ENCODE results near the gene HTR3C.
"Not testable (repeated sequence)": the region's sequence is repeated elsewhere in the genome, so short reads cannot be mapped to it uniquely, and the experiment has no call there.

HTR3C gene

DNA sequence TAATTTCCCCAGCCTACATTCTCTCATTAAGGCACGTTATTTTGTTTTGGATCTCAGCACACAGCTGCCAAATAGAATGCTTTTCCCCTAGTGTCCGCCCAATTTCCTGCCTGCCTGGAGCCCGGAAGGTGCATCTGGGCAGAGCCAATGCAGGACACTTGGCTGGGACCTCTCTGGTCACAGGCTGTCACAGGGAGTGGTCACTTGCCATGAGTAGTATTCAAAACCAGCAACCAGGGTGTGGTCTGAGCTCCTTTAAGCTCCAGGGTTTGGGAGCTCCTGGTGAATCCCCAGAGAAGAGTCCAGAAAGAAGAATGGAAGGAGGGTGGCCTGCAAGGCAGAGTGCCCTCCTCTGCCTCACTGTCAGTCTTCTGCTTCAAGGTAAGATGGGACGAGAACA is at the start of gene HTR3C:
HTR3C (plus strand) TSS at position 281 of the 400 bp plus-strand sequence; CDS start at position 315, 34 bp downstream.
- DNase-seq (ENCODE audit: low read depth in 2 of 3, low spot score in 1 of 3) = no peak

DNA sequence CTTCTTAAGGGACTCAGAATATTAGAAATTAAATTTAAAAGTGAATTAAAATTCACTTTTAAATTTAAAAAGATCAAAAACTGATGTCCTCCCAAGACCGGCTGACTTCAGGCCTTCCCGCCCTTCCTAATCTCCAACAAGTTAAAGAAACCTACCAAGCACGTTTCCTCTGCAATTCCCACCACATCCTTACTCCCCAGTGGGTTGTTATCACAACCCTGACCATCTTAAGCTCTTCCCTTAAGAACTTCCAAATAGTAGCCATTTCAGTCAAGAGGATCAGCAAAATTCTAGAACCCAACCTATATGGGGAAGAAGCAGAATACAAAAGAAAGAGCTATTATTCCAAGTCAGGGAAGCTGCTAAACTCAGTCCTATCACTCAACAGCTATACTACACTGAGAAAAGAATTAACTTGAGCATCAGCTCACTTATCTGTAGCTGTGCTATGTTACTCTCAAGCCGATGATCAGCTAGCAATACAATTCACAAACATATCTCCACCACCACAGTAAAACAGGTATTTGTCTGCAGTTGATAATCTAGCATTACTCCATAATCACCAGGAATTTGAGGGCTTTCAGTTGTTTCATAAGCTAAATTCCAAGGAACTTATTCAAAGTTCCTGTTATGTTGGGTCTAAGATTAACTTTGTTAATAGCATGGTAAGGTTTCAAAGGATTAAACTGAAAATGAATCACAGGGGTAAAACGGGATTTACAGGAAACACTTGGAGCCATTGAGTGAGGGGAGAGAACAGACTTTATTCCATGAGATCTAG is 49.5 kb upstream of the HTR3C start:
- no peak for DNase-seq (ENCODE audit: low read depth in 2 of 3, low spot score in 1 of 3)

- no peak for DNase-seq (ENCODE audit: low read depth in 2 of 3, low spot score in 1 of 3)
These were observed 48.4 kb upstream of the HTR3C start for GRCh38 chr3:184004476-184004875.

GRCh38 chr3:184005941-184006507 is 46.8 kb upstream of the HTR3C start:
- DNase-seq (ENCODE audit: low read depth in 2 of 3, low spot score in 1 of 3) = no peak

GRCh38 chr3:184007143-184007813 is 45.6 kb upstream of the HTR3C start:
- not testable (repeated sequence) for DNase-seq (ENCODE audit: low read depth in 2 of 3, low spot score in 1 of 3)

DNA sequence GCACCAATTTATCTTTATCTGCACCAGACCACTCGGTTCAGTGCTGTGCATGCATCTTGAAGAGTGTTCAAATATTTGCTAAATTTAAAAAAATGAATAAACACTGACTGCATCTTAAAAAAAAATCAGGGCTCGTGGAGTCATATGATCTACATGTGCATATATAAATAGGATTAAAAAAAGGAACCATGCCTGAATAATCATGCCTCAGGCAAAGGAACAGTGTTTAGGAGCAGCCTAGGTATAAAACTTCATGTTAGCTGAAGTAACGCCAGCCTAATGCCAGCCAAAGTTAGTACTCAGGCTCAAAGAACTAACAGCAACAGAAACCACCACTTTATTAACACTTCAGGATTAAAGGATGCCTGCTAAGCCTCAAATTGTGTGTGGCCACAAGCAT is 44.7 kb upstream of the HTR3C start:
- no peak for DNase-seq (ENCODE audit: low read depth in 2 of 3, low spot score in 1 of 3)

DNA sequence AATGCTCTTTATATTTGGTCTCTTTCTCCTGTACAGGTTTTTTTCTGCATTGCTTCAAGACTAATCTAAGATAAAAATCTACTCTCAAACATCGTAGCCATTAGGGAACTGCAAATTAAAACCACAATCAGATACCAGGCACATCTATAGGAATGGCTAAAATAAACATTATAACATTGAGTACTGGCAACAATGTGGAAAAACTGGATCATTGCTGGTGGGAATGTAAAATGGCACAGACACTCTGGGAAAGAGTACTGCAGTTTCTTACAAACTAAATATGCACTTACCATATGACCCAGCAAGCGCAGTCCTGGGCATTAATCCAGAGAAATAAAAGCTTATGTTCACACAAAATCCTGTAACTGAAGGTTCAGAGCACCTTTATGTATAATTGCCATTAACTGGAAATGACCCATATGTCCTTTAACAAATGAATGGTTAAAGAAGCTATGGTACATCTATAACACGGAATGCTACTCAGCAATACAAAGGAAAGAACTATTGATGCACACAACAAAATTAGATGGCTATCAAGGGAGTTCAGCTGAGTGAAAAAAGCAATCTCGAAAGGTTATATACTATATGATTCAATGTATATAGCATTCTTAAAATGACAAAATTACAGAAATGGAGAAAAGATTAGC is 41.5 kb upstream of the HTR3C start:
- no peak for DNase-seq (ENCODE audit: low read depth in 2 of 3, low spot score in 1 of 3)

DNA sequence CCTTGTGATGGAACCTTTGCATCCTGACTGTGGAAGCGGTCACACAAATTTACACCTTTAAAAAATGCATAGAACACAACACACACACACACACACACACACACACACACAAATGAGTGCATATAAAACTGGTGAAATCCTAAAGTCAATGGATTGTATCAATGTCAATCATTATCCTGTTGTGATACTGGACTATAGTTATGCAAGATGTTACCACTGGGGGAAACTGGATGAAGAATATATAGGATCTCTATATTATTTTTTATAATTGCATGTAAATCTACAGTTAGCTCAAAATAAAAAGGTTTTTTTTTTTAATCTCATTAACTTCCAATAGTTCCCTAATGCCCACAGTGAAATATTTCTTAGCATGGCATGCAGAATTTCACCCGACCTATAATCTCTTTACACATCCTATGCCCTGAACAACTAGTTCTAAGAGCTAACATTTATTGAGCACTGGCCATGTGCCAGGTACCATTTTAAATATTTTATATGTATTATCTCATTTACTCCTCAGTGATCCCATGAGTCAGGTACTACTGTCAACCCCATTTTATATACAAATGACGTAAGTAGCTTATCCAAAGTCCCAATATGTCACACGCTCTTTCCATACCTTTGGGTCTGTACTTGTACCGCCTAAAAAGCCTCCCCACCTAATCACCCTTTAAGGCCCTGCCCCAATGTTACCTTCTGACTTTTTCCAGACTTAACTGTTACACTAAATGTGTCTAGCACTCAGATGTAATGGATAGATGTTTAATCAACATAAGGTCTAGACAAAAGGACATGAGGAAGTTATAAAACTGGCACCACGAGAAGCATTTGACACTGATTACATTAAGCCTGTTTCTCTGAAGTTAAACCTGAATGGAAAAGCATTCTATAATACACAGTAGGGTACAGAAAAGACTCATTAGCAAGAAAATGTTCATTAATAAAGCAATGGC is 40.6 kb upstream of the HTR3C start:
- no peak for DNase-seq (ENCODE audit: low read depth in 2 of 3, low spot score in 1 of 3)

DNA sequence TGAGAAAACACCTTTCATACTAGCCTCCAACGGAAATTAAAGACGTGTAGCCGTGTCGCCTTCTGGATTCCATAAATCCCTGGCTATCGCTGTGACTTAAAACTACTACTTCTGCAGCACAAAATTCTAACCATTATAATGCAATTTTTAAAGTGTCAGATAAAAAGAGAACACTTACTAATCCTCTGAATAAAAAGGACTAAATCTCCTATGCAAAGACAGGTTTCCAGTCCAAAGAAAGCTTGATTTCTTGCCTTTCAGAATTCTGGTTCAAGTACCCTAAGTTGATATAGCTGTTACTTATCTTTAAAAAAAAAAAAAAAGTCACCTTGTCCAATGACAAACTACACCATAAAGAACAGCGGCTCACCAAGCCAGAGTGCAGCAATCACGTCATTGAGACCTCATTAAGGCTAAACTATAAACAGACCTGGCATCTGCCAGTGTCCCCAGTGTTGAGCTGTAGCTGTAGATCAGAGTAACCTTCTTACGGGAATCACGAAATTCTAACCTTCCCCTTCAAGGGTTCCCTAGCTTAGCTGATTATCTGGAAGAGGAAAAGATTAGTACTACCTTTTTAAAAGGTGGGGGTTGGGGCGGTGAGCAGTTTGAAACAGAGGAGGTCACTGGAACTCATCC is 37.3 kb upstream of the HTR3C start:
- DNase-seq (ENCODE audit: low read depth in 2 of 3, low spot score in 1 of 3) = no peak

GRCh38 chr3:184016169-184016570 is 36.7 kb upstream of the HTR3C start:
- no peak for DNase-seq (ENCODE audit: low read depth in 2 of 3, low spot score in 1 of 3)

DNA sequence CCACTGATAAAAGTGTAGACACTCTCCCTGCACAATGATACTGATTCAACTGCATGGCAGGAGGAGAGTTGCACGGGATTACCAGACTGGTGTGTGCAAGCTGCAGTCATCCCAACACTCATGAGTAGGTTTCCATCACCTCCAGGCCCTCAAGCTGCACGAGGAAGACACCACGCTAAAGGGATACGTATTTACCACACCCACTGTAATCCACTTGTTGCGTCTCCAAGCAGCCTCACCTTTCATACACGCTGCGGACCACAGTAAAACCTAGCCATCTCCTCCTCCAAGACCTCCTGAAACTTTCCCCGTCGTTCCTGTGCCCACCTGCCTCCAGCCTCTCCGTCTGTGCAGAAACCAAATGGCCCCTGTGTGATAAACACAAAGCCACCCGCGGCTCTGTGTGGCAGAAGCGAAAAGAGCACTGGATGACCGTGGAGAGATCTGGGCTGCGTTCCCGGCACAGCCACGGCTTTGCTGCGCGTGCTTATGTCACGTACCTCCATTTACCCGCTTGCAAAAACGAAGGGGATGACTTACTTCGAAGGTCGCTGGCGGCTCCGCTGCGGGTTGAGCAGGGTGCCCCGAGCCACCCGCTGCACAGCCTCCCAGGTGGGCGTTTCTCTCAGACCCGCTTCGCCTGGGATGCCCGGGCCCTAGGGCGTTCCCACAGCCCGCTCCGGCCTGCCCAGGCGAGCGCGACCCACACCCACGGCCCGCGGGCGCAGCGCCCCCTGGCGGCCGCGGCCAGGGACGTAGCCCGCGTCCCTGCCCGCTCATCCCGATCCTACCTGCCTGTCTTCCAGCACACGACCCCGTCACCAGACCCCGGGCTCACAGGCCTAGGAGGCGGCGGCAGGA is 35.8 kb upstream of the HTR3C start:
- peak; percentile 15 to 39 (median 31) for DNase-seq (ENCODE audit: low read depth in 2 of 3, low spot score in 1 of 3)

- peak; percentile 67 to 79 (median 73) for DNase-seq (ENCODE audit: low read depth in 2 of 3, low spot score in 1 of 3)
These were observed 35.0 kb upstream of the HTR3C start, which contains the start of gene ABCC5 for GRCh38 chr3:184017672-184018423. Gene ABCC5, minus strand, starts transcription at chr3:184017884. Its CDS starts 3,492 bp downstream, at chr3:184014392.

DNA sequence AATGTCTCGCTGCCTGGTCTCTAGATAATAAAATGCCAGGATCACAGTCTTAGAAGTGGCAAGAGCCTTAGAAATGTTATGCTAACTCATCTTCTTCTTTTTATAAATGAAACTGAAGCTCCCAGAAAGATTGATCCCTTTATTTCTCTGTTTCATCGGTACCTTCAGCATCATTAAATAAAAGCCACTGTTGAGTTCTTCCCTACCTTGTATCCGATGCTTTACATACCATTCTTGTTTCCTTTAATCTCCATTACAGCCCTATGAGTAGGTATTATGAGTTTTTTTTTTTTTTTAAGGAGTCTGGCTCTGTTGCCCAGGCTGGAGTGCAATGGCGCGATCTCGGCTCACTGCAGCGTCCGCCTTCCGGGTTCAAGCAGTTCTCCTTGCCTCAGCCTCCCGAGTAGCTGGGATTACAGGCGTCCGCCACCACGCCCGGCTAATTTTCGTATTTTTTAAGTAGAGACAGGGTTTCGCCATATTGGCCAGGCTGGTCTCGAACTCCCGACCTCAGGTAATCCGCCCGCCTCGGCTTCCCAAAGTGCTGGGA is 34.3 kb upstream of the HTR3C start:
- DNase-seq (ENCODE audit: low read depth in 2 of 3, low spot score in 1 of 3) = no peak

GRCh38 chr3:184022323-184022722 is 30.5 kb upstream of the HTR3C start:
- DNase-seq (ENCODE audit: low read depth in 2 of 3, low spot score in 1 of 3) = no peak

GRCh38 chr3:184025256-184025655 is 27.6 kb upstream of the HTR3C start:
- not testable (repeated sequence) for DNase-seq (ENCODE audit: low read depth in 2 of 3, low spot score in 1 of 3)

DNA sequence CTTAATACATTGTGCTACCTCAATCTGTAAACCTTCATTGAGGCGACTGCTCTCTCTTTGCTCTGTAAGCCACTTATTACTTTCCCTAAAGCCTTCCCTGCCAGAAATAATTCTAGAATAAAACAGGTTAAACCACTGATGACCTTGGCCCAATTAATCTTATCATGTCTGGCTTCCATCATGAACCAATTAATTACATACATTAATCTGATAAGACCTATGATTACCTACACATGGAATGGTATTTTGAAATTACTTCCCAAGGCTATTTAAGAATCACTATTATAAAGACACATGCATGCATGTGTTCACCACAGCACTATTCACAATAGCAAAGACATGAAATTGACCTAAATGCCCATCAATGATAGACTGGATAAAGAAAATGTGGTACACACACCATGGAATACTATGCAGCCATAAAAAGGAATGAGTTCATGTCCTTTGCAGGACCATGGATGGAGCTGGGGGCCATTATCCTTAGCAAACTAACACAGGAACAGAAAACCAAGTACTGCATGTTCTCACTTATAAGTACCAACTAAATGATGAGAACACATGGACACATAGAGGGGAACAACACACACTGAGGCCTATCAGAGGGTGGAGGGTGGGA is 24.5 kb upstream of the HTR3C start:
- DNase-seq (ENCODE audit: low read depth in 2 of 3, low spot score in 1 of 3) = not testable (repeated sequence)

DNA sequence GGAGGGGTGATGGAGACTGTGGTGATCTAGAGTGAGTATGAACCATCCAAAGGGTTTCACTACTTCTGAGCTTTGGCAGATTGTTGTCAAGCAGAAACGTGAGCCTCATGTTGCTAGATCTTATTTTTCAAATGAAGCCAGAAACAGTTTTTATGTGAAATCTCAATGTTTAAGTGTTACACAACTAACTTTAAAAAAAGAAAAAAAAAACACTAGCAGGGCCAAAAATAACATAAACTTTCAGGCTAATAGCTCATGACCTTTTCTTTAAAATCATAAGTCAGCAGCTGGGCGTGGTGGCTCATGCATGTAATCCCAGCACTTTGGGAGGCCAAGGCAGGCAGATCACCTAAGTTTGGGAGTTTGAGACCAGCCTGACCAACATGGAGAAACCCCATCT is 23.4 kb upstream of the HTR3C start:
- DNase-seq (ENCODE audit: low read depth in 2 of 3, low spot score in 1 of 3) = no peak

DNA sequence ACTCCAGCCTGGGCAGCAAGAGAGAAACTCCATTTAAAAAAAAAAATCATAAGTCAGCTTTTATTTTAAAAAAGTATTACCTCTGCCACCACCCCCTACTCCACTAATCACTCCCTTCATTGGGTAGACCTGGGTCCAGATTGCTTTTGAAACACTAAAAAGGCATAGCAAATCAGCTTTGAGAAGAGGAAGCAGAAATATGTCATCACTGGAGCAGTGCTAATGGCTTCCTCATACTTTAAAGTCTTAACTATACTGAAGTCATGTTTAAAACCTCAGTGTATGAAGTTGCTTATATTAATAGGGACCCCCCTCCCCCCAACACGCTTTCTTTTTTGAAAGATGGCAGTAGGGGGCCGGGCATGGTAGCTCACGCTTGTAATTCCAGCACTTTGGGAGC is 22.3 kb upstream of the HTR3C start:
- no peak for DNase-seq (ENCODE audit: low read depth in 2 of 3, low spot score in 1 of 3)
